ENCODE measurements around the gene CYB561D2.

Gene CYB561D2

DNA sequence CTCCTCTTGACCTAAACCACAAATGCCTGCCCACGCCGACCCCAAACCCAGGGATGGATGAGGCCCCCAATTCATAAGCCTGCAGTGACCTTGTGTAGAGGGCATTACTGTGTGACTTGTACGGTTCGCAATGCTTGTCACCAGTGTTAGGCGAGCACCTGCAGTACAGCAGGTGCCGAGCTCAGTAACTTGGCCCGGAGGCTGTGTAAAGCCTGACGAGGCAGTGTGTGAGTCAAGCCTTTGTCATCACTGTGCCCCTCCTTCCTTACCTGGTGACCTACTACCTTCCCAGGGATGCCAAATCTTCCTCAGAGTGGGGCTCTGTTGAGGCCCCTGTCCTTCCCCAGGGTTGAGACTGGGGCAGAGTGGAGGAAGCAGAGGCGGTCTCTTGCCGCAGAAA lies 45.8 kb downstream of the CYB561D2 start:
- H3K4me1 Mint-ChIP-seq (ENCODE audit: low read depth) = peaks cover 1% of the 10 kb centered on the region
- no peak overlapping the region for H3K4me3 Mint-ChIP-seq
- H3K36me3 Mint-ChIP-seq (ENCODE audit: low read depth) = no peaks in the 10 kb centered on the region
- no peak overlapping the region for H3K27ac Mint-ChIP-seq
- H3K9me3 Mint-ChIP-seq = no peaks in the 10 kb centered on the region
- no peak for DNase-seq
- H3K27me3 Mint-ChIP-seq = no peaks in the 10 kb centered on the region

DNA sequence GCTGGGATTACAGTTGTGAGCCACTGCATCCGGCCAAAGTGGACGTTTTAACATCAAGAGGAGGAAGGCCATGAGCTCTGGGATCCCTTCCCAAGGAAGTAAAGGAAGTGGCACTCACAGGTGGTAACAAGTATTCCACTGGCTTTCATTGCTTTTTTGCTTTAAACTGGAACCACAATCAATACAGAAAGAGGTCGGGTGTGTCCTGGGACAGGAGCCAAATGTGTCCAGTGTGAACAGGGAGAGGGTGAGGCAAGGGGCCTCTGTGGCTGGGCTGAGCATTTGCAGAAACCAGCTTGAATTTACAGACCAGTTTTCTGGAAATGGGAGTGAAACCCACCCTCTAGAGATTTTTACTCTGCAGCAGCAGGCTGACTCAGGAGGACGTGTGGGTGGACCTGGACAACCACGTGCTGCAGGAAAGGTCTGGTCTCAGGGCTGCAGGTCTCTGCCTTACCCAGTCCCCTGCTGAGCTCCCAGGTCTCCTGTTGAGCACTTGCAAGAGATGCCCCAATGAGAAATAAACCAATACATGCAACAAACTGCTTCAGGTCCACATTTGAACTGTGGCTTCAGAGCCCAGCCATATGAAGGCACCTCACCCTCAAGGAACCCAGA lies 51.4 kb downstream of the CYB561D2 start:
- H3K36me3 Mint-ChIP-seq (ENCODE audit: low read depth) = no peaks in the 10 kb centered on the region
- H3K27me3 Mint-ChIP-seq = no peaks in the 10 kb centered on the region
- no peak for DNase-seq
- no peak overlapping the region for H3K4me3 Mint-ChIP-seq
- no peaks in the 10 kb centered on the region for H3K9me3 Mint-ChIP-seq
- no peak overlapping the region for H3K27ac Mint-ChIP-seq
- peaks cover 2% of the 10 kb centered on the region for H3K4me1 Mint-ChIP-seq (ENCODE audit: low read depth)

Data from activated T-cell treated with anti-CD3 and anti-CD28 coated beads, Interleukin-2, amount 50 U/mL, for 24 hours (primary cell).